OCI-LY1 (cell line): ENCODE data around the gene SLC22A23.

Source experiments
- H2AFZ ChIP-seq: fragments of 200-600 bp; sonication (generic), shearing (Covaris generic); 2 replicates; pipeline ENCODE4 v1.6.0; 2014; ENCODE audit warnings: antibody characterized with exemption, mild to moderate bottlenecking, low read length
- H3F3A ChIP-seq: fragments of 200-600 bp; sonication (generic), shearing (Covaris generic); 2 replicates; pipeline ENCODE4 v1.6.0; 2014; ENCODE audit warnings: mild to moderate bottlenecking, antibody characterized with exemption, low read length, moderate library complexity; ENCODE audit not compliant: insufficient read depth
- H3K27ac ChIP-seq: fragments of 200-600 bp; sonication (generic); 2 replicates; pipeline ENCODE4 v1.5.1; 2014; ENCODE audit warnings: low read length, mixed run types, mild to moderate bottlenecking, low read depth; ENCODE audit not compliant: poor library complexity, severe bottlenecking
- H3K27me3 ChIP-seq: fragments of 200-600 bp; sonication (generic); 2 replicates; pipeline ENCODE4 v1.6.0; 2014; ENCODE audit warnings: antibody characterized with exemption, mild to moderate bottlenecking, low read length, moderate library complexity; ENCODE audit not compliant: insufficient read depth
- H3K36me3 ChIP-seq: fragments of 200-600 bp; sonication (generic); 2 replicates; pipeline ENCODE4 v1.6.1; 2014; ENCODE audit warnings: mild to moderate bottlenecking, antibody characterized with exemption, low read length, moderate library complexity, mixed read lengths; ENCODE audit not compliant: insufficient read depth
- H3K4me1 ChIP-seq: fragments of 200-600 bp; sonication (generic); 2 replicates; pipeline ENCODE4 v1.5.1; 2014; ENCODE audit warnings: mild to moderate bottlenecking, low read length, moderate library complexity; ENCODE audit not compliant: insufficient read depth, severe bottlenecking
- H3K4me2 ChIP-seq: fragments of 200-600 bp; sonication (generic), shearing (Covaris generic); 2 replicates; pipeline ENCODE4 v1.6.1; 2014; ENCODE audit warnings: low read length
- H3K4me3 ChIP-seq: fragments of 200-600 bp; sonication (generic); 2 replicates; pipeline ENCODE4 v1.5.1; 2014; ENCODE audit warnings: low read length, low read depth, mild to moderate bottlenecking, mixed read lengths; ENCODE audit not compliant: poor library complexity, severe bottlenecking
- H3K79me2 ChIP-seq: fragments of 200-600 bp; shearing (Covaris generic); 2 replicates; pipeline ENCODE4 v1.6.1; 2016; ENCODE audit warnings: mixed run types, low read length, mixed read lengths; ENCODE audit not compliant: insufficient read depth
- H3K9ac ChIP-seq: fragments of 200-600 bp; sonication (generic), shearing (Covaris generic); 2 replicates; pipeline ENCODE4 v1.6.1; 2014; ENCODE audit warnings: mild to moderate bottlenecking, low read length, mixed read lengths
- H3K9me2 ChIP-seq: fragments of 200-600 bp; sonication (generic), shearing (Covaris generic); 2 replicates; pipeline ENCODE4 v1.6.1; 2014; ENCODE audit warnings: low read depth, mild to moderate bottlenecking, low read length, mixed read lengths
- H3K9me3 ChIP-seq: fragments of 200-600 bp; shearing (Covaris generic); 2 replicates; pipeline ENCODE4 v1.6.1; 2014; ENCODE audit warnings: low read length, mixed read lengths
- H4K20me1 ChIP-seq: fragments of 200-600 bp; sonication (generic), shearing (Covaris generic); 2 replicates; pipeline ENCODE4 v1.6.0; 2016; ENCODE audit warnings: mild to moderate bottlenecking, low read length; ENCODE audit not compliant: insufficient read depth
- EZH2 ChIP-seq: fragments of 200-600 bp; sonication (generic), shearing (Covaris generic); IDR thresholded peaks from 2 replicates; pipeline ENCODE4 v1.8.0; 2017; ENCODE audit warnings: borderline replicate concordance, mixed run types, mild to moderate bottlenecking, antibody characterized with exemption, low read length, moderate library complexity, mixed read lengths
- TF ChIP-seq, protein P1 (sequence below): fragments of 200-600 bp; sonication (generic), shearing (Covaris generic); IDR thresholded peaks from 2 replicates; pipeline ENCODE4 v1.5.1; 2017; ENCODE audit warnings: mild to moderate bottlenecking, antibody characterized with exemption, low read length, moderate library complexity, mixed read lengths

Gene SLC22A23

DNA sequence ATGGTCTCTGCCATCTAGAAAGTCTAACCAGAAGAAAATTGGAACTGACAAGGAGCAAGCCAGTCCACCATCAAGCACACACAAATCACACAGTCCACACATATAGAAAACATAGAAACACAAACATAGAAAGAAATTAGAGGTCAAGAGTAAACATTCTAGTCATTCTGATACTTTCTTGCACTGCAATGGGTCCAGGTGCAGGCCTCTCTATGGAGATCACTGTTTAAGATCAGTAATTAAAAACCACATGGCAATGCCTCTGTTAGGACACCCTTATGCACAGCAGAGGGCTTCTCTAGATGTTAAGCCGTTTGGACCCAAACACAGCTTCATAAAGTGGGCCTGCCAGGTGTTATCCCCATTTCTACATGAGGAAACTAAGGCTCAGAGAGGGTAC lies 42.8 kb upstream of the SLC22A23 start:
- H3K36me3 ChIP-seq = no peaks in the 10 kb centered on the region
- 0 out of 2 replicates have a peak, but pooled peaks cover 6% of the 10 kb centered on the region for H3K27me3 ChIP-seq
- no peaks in the 10 kb centered on the region for H3K79me2 ChIP-seq
- H3K9me2 ChIP-seq = no peaks in the 10 kb centered on the region
- no peaks in the 10 kb centered on the region for H3K9me3 ChIP-seq
- H2AFZ ChIP-seq = no peak overlapping the region
- H3K27ac ChIP-seq = no peak overlapping the region
- H3F3A ChIP-seq = no peaks in the 10 kb centered on the region
- H3K9ac ChIP-seq = no peak overlapping the region
- H3K4me2 ChIP-seq = no peak overlapping the region
- H4K20me1 ChIP-seq = no peaks in the 10 kb centered on the region
- TF ChIP-seq, protein P1, sequence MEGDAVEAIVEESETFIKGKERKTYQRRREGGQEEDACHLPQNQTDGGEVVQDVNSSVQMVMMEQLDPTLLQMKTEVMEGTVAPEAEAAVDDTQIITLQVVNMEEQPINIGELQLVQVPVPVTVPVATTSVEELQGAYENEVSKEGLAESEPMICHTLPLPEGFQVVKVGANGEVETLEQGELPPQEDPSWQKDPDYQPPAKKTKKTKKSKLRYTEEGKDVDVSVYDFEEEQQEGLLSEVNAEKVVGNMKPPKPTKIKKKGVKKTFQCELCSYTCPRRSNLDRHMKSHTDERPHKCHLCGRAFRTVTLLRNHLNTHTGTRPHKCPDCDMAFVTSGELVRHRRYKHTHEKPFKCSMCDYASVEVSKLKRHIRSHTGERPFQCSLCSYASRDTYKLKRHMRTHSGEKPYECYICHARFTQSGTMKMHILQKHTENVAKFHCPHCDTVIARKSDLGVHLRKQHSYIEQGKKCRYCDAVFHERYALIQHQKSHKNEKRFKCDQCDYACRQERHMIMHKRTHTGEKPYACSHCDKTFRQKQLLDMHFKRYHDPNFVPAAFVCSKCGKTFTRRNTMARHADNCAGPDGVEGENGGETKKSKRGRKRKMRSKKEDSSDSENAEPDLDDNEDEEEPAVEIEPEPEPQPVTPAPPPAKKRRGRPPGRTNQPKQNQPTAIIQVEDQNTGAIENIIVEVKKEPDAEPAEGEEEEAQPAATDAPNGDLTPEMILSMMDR = no peak
- TF ChIP-seq EZH2 = no peak
- no peaks in the 10 kb centered on the region for H3K4me1 ChIP-seq
- H3K4me3 ChIP-seq = no peak overlapping the region

- H3K4me3 ChIP-seq = no peak overlapping the region
- no peaks in the 10 kb centered on the region for H3K9me2 ChIP-seq
- no peaks in the 10 kb centered on the region for H3K36me3 ChIP-seq
- no peaks in the 10 kb centered on the region for H3K79me2 ChIP-seq
- no peaks in the 10 kb centered on the region for H3K4me1 ChIP-seq
- 0 out of 2 replicates have a peak, but pooled peaks cover 6% of the 10 kb centered on the region for H3K27me3 ChIP-seq
- H3F3A ChIP-seq = no peaks in the 10 kb centered on the region
- no peaks in the 10 kb centered on the region for H3K9me3 ChIP-seq
- no peak overlapping the region for H3K4me2 ChIP-seq
- no peaks in the 10 kb centered on the region for H4K20me1 ChIP-seq
- H3K27ac ChIP-seq = no peak overlapping the region
- TF ChIP-seq EZH2 = no peak
- TF ChIP-seq, protein P1 = no peak
- no peak overlapping the region for H2AFZ ChIP-seq
- H3K9ac ChIP-seq = no peak overlapping the region
These were observed 39.5 kb upstream of the SLC22A23 start for GRCh38 chr6:3496395-3496794.

GRCh38 chr6:3494391-3495100 lies 37.7 kb upstream of the SLC22A23 start:
- H3K9me3 ChIP-seq = no peaks in the 10 kb centered on the region
- H3K27ac ChIP-seq = no peak overlapping the region
- no peak overlapping the region for H3K4me3 ChIP-seq
- no peak overlapping the region for H3K9ac ChIP-seq
- no peaks in the 10 kb centered on the region for H3K4me1 ChIP-seq
- H4K20me1 ChIP-seq = no peaks in the 10 kb centered on the region
- no peak overlapping the region for H2AFZ ChIP-seq
- H3K9me2 ChIP-seq = no peaks in the 10 kb centered on the region
- no peaks in the 10 kb centered on the region for H3K79me2 ChIP-seq
- H3K27me3 ChIP-seq = 0 out of 2 replicates have a peak, but pooled peaks cover 6% of the 10 kb centered on the region
- H3K4me2 ChIP-seq = no peak overlapping the region
- TF ChIP-seq, protein P1 = no peak
- no peak for TF ChIP-seq EZH2
- no peaks in the 10 kb centered on the region for H3K36me3 ChIP-seq
- no peaks in the 10 kb centered on the region for H3F3A ChIP-seq
